ENCODE data around the gene ADAM12. TPM values are rescaled to one million over a fixed set of nuclear protein-coding genes. Genes with fewer than 3 reads are reported as not detected.

ADAM12 gene
- total and polyA plus RNA-seq, 4 donors: 0.03 to 0.33 (median 0.19) TPM

DNA sequence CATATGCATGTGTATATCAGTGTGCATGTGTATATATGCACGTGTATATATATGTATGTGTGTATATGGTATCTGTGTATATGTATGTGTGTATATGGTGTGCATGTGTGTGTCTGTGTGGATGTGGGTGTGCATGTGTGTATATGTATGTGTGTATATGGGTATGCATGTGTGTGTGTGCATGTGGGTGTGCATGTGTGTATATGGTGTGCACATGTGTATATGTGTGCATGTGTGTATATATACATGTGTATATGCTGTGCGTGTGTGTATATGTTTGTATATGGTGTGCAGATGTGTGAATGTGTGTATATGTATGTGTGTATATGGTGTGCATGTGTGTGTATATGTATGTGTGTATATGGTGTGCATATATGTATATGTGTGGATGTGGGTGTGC, 245.2 kb downstream of the ADAM12 start (continued):
- TF ChIP-seq, protein P1, sequence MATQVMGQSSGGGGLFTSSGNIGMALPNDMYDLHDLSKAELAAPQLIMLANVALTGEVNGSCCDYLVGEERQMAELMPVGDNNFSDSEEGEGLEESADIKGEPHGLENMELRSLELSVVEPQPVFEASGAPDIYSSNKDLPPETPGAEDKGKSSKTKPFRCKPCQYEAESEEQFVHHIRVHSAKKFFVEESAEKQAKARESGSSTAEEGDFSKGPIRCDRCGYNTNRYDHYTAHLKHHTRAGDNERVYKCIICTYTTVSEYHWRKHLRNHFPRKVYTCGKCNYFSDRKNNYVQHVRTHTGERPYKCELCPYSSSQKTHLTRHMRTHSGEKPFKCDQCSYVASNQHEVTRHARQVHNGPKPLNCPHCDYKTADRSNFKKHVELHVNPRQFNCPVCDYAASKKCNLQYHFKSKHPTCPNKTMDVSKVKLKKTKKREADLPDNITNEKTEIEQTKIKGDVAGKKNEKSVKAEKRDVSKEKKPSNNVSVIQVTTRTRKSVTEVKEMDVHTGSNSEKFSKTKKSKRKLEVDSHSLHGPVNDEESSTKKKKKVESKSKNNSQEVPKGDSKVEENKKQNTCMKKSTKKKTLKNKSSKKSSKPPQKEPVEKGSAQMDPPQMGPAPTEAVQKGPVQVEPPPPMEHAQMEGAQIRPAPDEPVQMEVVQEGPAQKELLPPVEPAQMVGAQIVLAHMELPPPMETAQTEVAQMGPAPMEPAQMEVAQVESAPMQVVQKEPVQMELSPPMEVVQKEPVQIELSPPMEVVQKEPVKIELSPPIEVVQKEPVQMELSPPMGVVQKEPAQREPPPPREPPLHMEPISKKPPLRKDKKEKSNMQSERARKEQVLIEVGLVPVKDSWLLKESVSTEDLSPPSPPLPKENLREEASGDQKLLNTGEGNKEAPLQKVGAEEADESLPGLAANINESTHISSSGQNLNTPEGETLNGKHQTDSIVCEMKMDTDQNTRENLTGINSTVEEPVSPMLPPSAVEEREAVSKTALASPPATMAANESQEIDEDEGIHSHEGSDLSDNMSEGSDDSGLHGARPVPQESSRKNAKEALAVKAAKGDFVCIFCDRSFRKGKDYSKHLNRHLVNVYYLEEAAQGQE (IDR thresholded peaks at IDR 0.05): no peak

GRCh38 chr10:126140746-126141273, 247.5 kb downstream of the ADAM12 start:
- H3K27me3 ChIP-seq (ENCODE audit: control insufficient read depth in 4 of 4, insufficient read depth in 4 of 4, low read length in 3 of 4): no peaks in the 10 kb centered on the region
- H3K9ac ChIP-seq (ENCODE audit: low read depth in 1 of 2, low read length in 2 of 2): no peak overlapping the region
- no peaks in the 10 kb centered on the region for H3K4me1 ChIP-seq (ENCODE audit: control insufficient read depth in 4 of 4, insufficient read depth in 4 of 4, low read length in 3 of 4)
- DNase-seq (ENCODE audit: low spot score): no peak
- no peaks in the 10 kb centered on the region for H3K36me3 ChIP-seq (ENCODE audit: control insufficient read depth in 4 of 4, insufficient read depth in 3 of 4, low read depth in 1 of 4, low read length in 3 of 4)
- H3K27ac ChIP-seq (ENCODE audit: low read depth in 1 of 2, low read length in 2 of 2): no peak overlapping the region
- no peaks in the 10 kb centered on the region for H3K9me3 ChIP-seq (ENCODE audit: control insufficient read depth in 4 of 4, low read length in 3 of 4)
- 72% methylated on average over 4 of the region's 4 CpGs for WGBS
- TF ChIP-seq EGR1 (IDR thresholded peaks at IDR 0.05; ENCODE audit: low read depth in 2 of 2): no peak
- no peak for TF ChIP-seq RAD21 (IDR thresholded peaks at IDR 0.05)
- no peak for TF ChIP-seq JUND (IDR thresholded peaks at IDR 0.05)
- no peak for TF ChIP-seq ZBTB33 (IDR thresholded peaks at IDR 0.05)
- no peak for TF ChIP-seq FOXA2 (IDR thresholded peaks at IDR 0.05)
- TF ChIP-seq, protein P2, sequence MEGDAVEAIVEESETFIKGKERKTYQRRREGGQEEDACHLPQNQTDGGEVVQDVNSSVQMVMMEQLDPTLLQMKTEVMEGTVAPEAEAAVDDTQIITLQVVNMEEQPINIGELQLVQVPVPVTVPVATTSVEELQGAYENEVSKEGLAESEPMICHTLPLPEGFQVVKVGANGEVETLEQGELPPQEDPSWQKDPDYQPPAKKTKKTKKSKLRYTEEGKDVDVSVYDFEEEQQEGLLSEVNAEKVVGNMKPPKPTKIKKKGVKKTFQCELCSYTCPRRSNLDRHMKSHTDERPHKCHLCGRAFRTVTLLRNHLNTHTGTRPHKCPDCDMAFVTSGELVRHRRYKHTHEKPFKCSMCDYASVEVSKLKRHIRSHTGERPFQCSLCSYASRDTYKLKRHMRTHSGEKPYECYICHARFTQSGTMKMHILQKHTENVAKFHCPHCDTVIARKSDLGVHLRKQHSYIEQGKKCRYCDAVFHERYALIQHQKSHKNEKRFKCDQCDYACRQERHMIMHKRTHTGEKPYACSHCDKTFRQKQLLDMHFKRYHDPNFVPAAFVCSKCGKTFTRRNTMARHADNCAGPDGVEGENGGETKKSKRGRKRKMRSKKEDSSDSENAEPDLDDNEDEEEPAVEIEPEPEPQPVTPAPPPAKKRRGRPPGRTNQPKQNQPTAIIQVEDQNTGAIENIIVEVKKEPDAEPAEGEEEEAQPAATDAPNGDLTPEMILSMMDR (IDR thresholded peaks at IDR 0.05; ENCODE audit: low read depth, low read length, missing input control): no peak
- TF ChIP-seq RXRA (IDR thresholded peaks at IDR 0.05): no peak
- TF ChIP-seq NR2F2 (IDR thresholded peaks at IDR 0.05): no peak
- TF ChIP-seq, protein P1 (IDR thresholded peaks at IDR 0.05): no peak
- no peak for TF ChIP-seq TAF1 (conservative IDR thresholded peaks at IDR 0.05)
- no peak for TF ChIP-seq FOXA1 (IDR thresholded peaks at IDR 0.05)
- no peak for TF ChIP-seq HNF4G (IDR thresholded peaks at IDR 0.05)
- no peak for TF ChIP-seq SP1 (IDR thresholded peaks at IDR 0.05)
- no peak overlapping the region for H3K4me3 ChIP-seq (ENCODE audit: low read depth in 1 of 3, low read length in 3 of 3)

Data from liver (tissue), 9 donors.